Cardiac ventricle fibroblast (primary cell): ENCODE measurements around the gene NKD1. TPM values are rescaled to one million over a fixed set of nuclear protein-coding genes. Genes with fewer than 3 reads are reported as not detected.

Experiments used
- total RNA-seq: library from RNA; depleted of rRNA; stranded (reverse); fragments of >200 nt; gene quantifications from 2 replicates; pipeline ENCODE4 v1.2.3, GENCODE V29; 2015

NKD1 gene, protein sequence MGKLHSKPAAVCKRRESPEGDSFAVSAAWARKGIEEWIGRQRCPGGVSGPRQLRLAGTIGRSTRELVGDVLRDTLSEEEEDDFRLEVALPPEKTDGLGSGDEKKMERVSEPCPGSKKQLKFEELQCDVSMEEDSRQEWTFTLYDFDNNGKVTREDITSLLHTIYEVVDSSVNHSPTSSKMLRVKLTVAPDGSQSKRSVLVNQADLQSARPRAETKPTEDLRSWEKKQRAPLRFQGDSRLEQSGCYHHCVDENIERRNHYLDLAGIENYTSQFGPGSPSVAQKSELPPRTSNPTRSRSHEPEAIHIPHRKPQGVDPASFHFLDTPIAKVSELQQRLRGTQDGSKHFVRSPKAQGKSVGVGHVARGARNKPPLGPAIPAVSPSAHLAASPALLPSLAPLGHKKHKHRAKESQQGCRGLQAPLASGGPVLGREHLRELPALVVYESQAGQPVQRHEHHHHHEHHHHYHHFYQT
- total RNA-seq = 0.12 and 0.44 TPM in 2 replicates

DNA sequence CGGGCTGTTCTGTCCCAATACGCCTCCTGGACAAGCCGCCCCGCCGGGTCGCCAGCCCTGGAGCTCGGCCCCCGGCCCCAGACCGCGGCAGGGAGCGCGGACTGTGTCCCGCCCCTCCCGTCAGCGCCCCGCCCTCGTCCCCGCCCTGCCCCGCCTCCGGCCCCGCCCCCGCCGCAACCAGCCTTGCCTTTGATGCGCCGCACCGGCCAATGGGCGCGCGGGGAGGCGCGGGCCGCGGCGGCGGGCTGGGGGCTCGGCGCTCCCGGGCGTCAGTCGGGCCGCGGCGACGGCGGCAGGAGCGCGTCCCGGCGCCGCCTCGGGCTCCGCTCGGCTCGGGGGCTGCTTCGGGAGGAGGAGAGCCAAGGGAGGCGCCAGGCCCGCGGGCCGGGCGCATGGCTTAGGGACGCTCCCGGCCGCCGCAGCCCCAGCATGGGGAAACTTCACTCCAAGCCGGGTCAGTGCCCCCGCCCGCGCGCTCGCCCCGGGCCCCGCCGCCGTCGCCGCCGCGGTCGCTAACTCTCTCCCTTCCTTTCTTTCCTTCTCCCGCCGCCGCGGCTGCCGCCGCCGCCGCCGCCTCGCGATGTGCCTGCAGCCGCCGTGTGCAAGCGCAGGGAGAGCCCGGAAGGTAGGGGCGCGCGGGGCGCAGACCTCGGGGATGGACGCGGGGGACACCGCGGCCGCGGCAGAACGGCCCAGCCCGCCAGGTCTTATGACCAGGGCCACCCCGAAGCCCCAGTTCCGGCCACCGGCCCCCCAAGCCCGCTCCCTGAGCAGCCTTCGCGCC, at the start of gene NKD1:
NKD1 (plus strand) TSS at position 272 of the 784 bp plus-strand sequence; CDS start at position 430, 158 bp downstream.

DNA sequence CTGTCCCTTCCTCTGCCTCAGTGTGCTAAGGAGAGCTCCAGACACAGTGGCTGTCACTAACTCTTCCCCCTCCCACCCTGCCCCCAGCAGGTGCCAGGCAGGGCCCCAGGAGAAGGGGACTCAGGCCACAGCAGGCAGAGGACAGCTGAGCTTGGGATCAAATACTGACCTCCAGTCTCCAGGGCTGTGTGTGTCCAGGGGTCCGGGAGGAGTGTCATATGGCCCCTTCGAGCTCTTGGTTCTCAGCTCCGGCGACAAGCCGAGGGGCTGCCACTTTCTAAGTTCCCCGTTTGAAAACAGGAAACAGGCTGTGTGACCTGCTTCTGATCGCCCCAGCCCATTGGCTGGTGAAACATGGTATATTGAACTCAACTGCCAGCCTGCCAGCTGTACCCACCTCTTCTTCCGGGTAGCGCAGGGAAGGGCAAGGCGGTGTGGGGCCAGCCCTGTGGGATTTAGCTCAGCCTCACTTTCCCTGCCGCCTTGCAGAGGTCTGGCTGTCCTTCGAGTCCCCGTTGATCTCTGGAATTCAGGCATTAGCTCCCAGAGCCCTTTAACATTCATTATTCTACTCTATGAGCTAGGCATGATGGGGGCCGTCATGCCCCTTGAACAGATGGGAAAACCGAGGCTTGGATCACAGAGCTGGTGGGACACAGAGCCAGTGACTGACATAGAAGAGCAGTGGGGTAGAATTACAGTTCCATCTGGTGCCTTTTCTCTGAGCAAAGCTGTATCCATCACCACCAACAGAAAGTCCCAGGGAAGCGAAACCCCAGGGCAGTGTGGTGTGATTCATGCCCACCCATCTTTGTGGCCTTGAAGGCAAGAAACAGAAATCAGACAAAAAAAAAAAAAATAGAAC, 133.1 kb downstream of the NKD1 start, which contains the start of gene SNX20:
SNX20 (minus strand) TSS at position 292 of the 865 bp plus-strand sequence. CDS start 3,786 bp downstream, outside the sequence.

DNA sequence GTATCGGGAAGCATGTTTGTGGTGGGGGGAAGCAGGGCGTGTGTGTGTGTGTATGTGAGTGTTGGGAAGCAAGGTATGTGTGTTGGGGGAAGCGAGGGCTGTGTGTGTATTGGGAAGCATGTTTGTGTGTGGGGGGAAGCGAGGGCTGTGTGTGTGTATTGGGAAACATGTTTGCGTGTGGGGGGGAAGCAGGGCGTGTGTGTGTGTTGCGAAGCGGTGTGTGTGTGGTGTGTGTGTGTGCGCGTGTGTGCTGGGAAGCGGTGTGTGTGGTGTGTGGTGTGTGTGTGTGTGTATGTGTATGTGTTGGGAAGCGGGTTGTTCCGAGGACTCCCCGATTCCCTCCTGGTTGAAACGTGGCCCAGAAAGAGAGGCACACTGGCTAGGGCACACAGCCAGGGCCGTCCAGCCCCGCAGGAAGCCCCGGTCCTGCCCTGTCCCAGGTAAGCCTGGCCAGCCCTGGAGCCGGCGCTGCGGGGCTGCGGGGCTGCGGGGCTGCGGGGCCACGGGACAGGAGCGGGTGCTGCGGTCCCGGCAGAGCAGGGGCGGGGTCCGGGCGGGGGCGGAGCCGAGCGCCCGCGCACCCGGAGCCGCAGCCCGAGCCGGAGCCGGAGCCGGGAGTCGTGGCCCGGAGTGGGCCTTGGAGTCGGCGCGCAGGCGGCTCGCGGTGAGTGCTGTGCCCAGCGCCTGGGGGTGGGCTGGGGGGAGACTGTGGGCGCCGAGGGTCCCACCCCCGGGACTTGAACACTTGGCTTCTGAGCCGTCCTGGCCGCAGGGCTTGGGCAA, 145.0 kb downstream of the NKD1 start, which contains the start of gene NOD2:
NOD2 (plus strand) TSS at position 608 of the 783 bp plus-strand sequence. CDS start 5,890 bp downstream, outside the sequence.

Other genes starting within 250 kb of the NKD1 start
- 25.1 and 27.3 TPM in 2 replicates for gene BRD7, start 179.4 kb upstream of the NKD1 start, total RNA-seq
- not detected in 2 replicates for gene SNX20, start 132.9 kb downstream of the NKD1 start, total RNA-seq
- 0.19 and 0.49 TPM in 2 replicates for gene NOD2, start 145.2 kb downstream of the NKD1 start, total RNA-seq
- gene CYLD, start 193.7 kb downstream of the NKD1 start, total RNA-seq = 11.6 and 15.3 TPM in 2 replicates